Urothelium cell line (cell line): Measurements from ENCODE around the gene OSBP.

Experiments used
- DNase-seq: peaks from one replicate; pipeline ENCODE4 v3.0.0; 2011; ENCODE audit warnings: low spot score, mixed read lengths
- FAIRE-seq: peaks from 2 replicates; lab custom pipeline; 2011; peaks lifted over from hg19 to GRCh38; lab: Jason Lieb, UNC

OSBP gene

DNA sequence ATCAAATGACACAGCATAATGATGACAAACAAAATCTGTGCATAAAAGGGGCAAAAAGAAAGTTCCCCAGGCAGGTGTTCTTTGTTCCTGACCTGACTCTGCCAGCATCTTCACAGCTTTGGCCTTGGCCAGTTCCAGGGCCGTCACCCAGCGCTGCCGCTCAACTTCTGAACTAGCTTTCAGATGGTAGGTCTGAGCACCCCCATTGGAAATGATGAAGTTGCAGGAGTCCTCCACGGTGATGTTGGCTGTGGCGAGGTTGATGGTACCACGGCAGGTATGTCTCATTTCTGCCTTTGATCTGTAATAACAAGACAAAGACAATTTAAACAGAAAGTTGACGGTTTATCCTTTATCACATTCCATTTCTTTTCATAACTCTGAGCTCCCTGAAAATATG, 5.3 kb downstream of the OSBP start:
- DNase-seq: no peak
- no peak for FAIRE-seq

DNA sequence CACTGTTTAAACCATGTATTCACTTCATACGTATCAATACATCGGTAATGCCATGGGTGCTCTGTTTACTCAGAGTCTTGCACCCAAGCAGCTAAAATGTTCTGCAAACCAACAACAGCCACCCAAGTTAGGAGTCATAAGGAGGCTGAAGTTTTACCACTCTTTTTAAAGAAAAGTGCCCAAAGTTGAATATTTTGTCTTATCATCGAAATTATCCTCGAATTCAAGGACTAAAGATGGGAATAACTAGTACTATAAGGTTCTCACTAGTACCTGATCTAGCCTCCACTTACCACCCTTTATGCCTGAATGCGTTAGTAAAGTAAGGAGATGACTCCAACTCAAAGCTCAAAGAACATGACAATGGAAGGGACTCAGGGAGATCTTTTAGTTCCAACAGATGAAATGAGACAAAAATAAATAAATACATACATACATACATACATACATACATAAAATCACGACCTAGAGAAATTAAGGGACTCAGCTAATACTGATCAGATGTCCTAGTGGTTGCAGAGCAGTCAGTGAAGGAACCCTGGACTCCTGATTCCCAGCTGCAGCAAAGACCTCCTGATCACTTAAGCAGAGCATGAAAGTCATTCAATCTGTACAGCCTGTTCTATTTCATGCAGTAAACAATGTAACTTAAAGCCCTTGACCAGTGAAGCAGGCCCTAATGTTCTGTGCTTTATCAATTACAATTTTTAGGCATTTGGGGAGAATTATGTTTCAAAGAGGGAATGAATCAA, 7.7 kb downstream of the OSBP start:
- no peak for DNase-seq
- FAIRE-seq: no peak

DNA sequence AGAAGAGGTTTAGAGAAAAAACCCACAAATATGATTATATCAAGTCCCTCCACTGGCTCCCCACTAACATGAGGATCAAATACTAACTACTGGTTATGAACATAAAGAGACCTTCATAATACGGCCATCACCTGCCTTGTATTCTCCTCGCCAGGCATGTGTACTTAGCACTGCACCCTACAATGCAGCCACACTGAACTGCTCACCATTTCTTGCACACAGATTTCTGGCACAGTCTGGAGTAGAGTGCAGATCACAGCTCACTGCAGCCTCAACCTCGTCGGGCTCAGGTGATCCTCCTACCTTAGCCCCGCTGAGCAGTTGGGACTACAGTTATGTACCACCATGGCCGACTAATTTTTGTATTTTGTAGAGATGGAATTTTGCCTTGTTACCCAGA, 13.1 kb downstream of the OSBP start:
- peak; percentile 27 for FAIRE-seq

DNA sequence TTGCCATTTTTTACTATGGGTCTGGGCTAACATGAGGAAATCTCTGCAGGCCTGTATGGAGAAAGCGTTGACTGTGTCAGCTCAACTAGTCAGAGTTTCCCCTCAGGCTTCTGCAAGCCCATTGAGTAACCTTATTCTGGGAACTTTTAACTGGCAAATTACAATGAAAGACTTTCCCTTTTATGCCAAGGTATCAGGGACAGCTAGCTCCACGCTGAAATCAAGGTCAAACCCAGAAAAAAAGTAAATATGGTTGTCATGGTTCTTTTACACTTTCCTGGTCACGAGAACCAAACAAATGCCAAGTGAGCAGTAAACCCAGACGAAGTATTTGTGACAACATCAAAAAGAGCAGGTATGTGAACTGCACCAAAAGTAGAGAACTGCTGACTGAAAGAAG, 13.8 kb downstream of the OSBP start:
- no peak for DNase-seq
- FAIRE-seq: no peak

More for the DNA sequence above, 13.1 kb downstream of the OSBP start:
- DNase-seq: no peak

DNA sequence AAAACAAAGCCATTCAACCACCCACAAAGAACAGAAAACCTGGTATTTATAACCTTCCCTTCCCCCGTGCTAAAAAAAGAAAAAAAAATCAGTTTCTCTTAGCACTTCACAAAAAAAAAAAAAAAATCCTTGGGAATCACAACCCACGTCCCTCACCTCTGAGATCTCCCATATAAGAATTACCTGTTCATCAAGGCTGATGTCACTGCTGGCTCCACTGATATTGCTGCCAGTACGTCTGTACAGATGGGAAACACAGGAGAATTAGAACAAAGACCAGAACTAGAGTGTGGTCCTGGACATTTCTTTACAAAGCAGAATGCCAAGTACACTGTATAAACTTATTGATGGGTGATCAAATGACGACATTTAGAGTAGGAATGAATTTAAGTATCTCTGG, 14.9 kb downstream of the OSBP start:
- no peak for DNase-seq
- FAIRE-seq: no peak

DNA sequence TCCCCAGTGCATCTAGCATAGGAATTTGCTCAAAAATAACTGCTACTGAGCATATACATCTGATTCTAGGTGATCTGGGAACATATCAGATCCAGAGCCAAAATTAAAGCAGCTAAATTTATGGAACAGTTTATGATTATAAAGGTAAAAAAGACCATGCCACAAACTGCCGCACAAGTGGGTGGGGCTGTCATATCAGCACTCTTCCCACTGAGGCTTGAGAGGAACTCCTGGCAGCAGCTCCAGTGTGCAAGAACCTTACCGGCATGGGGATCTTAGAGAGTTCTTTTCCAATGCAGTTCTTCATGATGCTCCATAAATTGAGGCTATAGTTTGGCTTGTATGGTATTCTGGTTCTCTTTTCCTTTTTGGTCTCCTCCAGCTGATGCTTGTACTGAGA, 15.3 kb downstream of the OSBP start:
- DNase-seq (no peak), FAIRE-seq (no peak)

DNA sequence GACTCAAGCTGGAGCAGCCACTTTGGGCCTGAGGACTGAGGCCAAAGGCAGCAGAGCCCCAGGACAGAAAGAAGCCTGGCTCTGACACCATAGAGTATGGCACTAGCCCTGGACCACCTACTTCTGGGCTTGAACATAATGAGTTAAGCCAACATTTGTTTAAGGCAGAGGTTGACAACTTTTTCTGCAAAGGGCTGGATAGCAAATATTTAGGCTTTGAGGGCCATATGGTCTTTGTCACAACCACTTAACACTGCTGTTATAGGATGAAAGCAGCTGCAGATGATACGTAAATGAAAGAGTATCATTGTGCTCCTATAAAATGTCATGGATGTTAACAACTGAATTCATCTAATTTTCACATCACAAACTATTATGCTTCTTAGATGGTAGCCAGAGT, 16.6 kb downstream of the OSBP start:
- FAIRE-seq (no peak), DNase-seq (no peak)

DNA sequence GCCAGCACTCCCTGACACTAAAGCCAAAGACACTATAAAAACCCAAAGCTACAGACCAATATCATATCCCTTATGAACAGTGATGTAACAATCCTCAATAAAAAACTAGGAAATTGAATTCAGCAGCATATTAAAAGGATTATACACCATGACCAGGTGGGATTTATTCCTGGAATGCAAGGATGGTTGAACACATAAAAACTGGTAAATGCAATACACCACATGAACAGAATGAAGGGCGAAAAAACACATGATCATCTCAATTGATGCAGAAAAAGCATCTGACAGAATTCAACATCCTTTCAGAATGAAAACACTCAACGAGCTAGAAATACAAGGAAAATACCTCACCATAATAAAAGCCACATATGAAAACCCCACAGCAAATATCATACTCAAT, 31.3 kb downstream of the OSBP start:
- no peak for FAIRE-seq

DNA sequence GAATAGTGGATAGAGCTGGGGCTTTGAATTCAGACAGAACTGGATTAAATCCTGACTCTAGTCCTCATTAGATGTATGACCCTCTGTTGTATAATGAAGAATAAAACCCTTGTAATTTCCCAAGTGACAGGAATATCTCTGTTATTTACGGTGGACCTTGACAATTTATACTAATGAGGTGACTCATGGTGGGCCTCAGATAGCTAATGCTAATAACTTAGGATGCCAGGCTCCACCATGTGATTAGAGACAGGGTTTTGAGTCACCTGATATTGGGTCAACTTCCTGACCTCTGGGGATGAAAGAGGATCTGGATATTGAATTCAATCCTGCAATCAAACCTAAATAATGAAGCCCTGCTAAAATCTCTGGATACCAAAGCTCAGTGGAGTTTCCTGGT, 33.6 kb downstream of the OSBP start:
- no peak for FAIRE-seq
- DNase-seq: no peak

More for the DNA sequence above, 31.3 kb downstream of the OSBP start:
- DNase-seq: no peak

DNA sequence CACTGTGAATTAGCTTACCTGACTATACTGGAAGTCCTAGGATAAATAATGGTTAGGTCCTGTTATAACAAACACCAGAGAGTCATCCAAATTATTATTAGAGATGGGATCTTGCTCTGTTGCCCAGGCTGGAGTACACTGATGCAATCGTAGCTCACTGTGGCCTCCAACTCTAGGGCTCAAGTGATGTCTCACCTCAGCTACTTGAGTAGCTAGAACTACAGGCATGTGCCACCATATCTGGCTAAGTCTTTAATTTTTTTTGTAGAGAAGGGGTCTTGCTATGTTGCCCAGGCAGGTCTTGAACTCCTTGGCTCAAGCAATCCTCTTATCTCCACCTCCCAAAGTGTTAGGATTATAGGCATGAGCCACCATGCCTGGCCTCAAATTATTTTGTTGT, 37.2 kb downstream of the OSBP start:
- no peak for FAIRE-seq
- no peak for DNase-seq

DNA sequence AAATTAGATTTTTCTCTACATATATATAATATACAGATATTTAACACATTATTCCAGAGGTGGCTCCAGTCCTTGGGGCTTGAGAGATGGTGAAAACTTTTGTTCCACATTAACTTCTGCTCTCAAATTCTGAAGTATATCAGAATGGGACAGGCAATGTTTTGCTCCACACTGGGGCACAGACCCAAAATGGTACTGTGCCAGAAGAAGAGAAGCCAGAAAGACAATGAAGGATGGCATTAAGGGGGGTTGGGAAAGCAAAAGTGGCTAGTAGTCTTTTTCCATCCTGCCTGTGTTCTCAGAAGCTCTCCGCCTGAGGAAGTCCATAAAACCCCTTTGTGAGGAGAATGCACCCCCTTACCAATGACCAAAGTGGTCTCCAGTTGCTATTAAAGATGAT, 40.1 kb downstream of the OSBP start:
- no peak for DNase-seq
- no peak for FAIRE-seq

DNA sequence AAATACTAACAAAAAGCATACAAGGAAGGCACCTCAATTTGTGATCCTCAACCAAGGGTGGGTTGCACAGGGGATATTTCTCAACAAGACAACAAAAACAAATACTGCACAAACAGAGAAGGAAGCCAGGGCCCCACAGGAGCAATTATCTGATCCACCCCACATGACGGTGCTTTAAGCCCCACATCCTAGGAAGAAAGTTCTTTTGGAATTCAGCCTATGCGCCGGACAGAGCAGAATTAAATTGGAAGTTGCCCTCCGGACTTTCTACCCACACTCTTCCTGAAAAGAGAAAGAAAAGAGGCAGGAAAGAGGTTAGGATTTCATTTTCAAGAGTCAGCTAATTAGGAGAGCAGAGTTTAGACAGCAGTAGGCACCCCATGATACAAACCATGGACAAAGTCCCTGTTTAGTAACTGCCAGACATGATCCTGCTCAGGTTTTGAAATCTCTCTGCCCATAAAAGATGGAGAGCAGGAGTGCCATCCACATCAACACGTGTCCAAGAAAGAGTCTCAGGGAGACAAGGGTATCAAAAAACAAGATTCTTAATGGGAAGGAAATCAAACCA, 40.6 kb downstream of the OSBP start:
- FAIRE-seq: no peak
- no peak for DNase-seq

DNA sequence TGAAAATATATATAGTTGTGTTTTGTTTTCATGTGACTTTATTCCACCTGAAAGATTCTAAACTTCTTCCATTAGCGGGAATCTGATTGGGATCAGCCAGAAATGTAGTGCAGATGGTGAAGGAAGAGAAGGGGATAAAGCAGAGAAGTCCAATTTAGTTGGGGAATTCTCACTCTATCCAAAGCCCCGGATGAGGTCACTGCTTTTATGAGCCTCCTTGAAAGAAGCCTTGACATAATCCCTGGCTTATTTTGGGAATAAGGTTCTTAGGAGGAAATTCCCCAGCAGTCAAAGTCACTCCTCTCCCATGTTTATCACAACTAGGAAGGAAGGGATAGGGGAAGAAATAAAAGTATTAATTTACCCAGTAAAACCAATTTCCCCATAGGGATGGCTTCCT, 41.1 kb downstream of the OSBP start:
- DNase-seq: no peak
- no peak for FAIRE-seq

DNA sequence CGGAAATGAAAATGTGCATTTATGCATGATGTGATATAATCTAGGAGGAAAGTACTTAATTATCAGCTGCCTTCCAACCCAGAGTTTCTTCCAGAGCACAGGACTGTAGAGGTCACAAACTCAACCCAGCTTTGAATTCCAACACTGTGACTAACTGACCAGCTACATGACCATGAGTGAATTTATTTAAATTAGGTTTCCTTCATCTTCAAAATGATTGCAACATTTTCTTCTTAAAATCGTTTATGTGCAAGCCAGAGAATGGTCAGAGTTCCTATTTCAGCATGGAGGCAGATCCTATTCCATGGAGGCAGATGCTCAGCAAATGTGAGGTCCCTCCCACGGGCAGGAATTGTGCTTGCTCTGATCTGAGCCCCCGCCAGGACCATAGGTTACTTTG, 42.4 kb downstream of the OSBP start:
- no peak for FAIRE-seq
- DNase-seq: no peak

DNA sequence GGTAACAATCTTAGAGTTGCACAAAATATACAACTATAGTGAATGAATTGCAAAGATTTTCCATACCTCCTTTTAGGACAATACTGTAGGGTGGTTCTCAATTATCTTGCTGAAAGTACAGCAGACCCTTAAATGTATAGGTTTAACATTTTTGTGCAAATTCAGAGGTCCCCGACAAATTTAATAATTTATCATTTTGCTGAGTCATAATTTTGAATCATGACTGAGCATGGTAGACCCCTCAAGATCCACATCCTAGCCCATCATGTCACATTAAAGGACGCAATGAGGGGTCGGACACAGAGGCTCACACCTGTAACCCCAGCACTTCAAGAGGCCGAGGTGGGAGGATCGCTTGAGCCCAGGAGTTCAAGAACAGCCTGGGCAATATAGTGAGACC, 43.5 kb downstream of the OSBP start:
- DNase-seq (no peak), FAIRE-seq (no peak)

DNA sequence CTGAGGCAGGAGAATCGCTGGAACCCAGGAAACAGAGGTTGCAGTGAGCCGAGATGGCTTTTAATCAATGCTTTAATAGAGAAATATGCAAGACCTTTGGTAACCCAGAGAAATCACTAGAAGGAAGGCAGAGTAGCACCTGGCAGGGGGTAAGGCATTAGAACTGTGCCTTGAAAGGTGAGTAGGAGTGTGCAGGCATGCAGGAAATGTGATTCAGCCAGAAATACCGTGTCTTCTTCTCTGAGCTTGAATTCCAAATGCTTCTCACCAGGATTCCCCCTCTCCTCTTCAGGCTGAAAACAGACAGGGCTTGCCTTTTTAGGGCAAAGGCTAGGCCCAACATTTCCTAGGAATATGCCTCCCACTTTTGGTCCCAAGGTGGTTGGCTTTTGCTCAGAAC, 53.3 kb downstream of the OSBP start:
- DNase-seq: no peak

DNA sequence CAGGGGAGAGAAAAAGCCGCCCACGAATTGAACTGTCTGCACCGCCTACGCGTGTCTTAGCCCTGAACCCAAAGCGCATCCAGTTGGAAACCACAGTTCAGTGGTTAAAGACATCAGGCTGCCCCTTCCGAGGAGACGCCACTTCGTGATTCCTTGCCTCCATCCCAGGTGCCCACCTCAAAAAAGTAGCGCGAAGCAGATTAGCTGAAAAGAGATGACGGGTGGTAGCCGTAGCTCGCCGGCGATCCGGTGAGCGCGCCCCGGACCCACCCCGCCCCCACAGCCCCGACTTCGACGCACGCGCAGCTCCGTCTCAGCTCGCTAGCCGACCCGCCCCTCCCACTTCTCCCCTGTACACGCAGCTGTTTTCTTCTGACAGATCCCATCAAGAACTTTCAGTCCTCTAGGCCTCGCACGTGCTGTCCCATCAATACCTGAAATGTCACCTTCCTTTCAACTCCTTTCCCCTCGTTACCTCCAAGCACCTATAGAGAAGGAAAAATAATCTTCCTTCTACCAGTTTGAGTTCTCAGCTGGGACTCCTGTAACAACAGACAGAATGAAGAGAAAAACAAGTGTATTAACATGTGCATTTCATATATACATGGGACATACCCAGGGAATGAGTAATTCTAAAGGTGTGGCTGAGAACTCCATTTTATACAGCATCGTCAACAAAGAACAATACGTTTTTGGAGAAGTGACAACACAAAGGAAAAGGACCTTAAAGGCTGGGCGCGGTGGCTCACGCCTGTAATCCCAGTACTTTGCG, 54.7 kb downstream of the OSBP start:
- peak; percentile 86 for DNase-seq
- peak; percentile 17 for FAIRE-seq

More for the DNA sequence above, 53.3 kb downstream of the OSBP start:
- FAIRE-seq: no peak

DNA sequence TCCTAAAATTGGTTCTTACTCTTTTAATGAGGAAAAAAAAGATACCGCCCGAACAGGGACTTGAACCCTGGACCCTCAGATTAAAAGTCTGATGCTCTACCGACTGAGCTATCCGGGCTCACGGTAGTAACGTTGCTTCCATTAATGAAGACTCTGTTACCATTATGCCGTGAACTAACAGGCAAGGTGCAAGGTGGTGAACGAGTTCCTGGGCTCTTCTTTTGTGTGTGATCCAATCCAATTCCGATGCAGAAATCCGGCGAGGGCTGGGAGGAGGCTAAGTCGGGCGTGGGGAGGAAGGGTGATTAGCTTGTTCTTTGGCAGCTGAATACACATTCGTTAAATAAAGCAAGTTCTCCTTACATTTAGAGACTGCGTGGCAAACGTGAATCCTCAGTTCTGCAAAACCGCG, 55.3 kb downstream of the OSBP start:
- peak; percentile 47 for DNase-seq
- FAIRE-seq: no peak

DNA sequence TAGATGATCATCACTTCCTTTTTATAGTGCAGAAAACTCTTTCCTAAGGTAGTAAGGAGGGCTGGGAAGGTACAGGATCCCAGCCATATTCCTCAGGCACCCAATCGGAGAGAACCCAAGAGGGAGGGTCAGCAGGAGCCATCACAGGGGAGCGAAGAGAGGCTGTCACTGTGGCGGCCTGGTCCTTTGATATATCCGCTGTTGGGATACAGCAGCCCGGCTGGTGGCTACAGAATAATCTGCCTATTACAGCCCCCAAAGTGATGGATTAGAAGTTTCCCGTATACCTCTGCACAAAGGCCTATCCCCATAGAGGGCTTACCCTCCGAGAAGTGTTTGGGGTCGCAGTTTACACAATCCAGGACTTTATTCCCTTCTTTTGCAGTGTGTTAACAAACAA, 55.7 kb downstream of the OSBP start:
- FAIRE-seq (no peak), DNase-seq (no peak)

DNA sequence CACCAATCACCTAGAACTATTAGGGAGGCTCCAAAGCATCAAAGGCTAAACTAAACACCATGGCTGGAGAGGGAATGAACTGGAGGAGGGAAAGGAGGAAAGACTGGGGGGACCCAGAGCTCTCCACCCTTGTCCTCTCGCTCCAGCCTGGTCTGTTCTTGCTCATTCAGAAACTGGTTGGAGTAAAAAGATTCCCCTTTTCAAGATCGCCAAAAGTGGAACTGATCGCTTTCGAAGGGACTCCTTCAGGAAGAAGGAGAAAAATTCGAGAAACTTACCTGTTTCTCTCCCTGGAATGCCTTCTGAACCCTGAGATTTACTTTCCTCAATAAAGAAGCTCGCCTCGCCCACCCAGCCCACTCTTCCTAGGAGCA, 57.3 kb downstream of the OSBP start:
- DNase-seq (no peak), FAIRE-seq (no peak)

DNA sequence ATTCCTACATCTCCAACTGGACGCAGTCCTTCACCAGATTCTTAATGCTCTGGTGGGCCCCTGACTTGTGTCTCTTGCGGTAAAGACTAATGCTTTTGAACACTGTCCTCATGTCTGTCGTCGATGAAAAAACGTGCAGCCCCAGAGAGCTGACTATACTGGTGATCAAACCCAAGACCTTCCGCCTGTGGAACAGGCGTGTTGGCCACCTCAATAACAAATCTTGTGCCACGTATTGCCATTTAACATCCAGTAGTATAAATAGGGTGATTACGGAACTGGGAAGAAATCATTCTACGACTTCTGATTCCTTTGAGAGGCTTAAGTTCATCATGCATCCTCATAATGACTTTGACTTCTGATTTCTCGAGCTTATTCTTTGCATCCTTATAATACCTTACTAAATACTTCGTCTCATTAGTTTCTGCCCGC, 58.6 kb downstream of the OSBP start:
- FAIRE-seq: no peak
- no peak for DNase-seq
